Retinal pigment epithelial cell (primary cell): ENCODE data around the gene COMMD6.

Experiments used
- DNase-seq: peaks from one replicate; pipeline ENCODE4 v3.0.0-alpha.2; 2010; ENCODE audit warnings: low read depth
- H3K4me3 ChIP-seq: 2 replicates; pipeline ENCODE4 v1.5.1; 2011; ENCODE audit warnings: mild to moderate bottlenecking, low read length, control low read depth, moderate library complexity
- TF ChIP-seq, protein P1 (sequence below): conservative IDR thresholded peaks from 2 replicates; pipeline ENCODE4 v1.5.1; 2011; ENCODE audit warnings: low read depth, low read length, control low read depth, inconsistent platforms

COMMD6 gene

DNA sequence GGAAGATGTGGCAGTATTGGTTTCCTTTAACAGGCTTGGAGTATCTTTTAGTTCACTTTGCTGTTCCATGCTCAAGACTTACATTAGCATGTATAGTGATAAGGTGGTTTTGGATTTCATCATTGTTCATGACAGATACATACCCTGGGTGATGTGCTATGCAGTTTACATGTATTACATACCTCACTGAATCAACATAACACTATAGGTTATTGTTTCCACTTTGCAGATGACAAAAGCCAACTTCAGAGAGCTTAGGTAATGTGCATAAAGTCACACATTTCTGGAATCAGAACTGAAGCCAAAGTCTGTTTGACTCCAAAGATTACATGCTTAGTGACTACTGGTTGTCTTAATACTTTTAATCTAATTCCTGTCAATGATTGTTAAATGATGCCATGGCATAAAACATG lies 7.1 kb downstream of the COMMD6 start:
- DNase-seq: no peak
- H3K4me3 ChIP-seq: no peak overlapping the region
- TF ChIP-seq, protein P1, sequence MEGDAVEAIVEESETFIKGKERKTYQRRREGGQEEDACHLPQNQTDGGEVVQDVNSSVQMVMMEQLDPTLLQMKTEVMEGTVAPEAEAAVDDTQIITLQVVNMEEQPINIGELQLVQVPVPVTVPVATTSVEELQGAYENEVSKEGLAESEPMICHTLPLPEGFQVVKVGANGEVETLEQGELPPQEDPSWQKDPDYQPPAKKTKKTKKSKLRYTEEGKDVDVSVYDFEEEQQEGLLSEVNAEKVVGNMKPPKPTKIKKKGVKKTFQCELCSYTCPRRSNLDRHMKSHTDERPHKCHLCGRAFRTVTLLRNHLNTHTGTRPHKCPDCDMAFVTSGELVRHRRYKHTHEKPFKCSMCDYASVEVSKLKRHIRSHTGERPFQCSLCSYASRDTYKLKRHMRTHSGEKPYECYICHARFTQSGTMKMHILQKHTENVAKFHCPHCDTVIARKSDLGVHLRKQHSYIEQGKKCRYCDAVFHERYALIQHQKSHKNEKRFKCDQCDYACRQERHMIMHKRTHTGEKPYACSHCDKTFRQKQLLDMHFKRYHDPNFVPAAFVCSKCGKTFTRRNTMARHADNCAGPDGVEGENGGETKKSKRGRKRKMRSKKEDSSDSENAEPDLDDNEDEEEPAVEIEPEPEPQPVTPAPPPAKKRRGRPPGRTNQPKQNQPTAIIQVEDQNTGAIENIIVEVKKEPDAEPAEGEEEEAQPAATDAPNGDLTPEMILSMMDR: no peak

DNA sequence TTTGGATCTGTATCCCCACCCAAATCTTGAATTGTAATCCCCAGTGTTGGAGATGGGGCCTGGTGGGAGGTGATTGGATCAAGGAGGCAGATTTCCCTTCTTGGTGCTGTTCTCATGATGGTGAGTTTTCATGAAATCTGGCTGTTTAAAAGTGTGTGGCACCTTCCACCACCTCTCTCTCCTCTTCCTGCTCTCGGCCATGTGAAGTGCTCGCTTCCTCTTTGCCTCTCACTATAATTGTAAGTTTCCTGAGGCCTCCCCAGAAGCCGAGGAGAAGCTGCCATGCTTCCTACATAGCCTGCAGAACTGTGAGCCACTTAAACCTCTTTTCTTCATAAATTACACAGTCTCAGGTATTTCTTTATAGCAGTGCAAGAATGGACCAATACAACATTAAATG lies 15.7 kb downstream of the COMMD6 start:
- TF ChIP-seq, protein P1: no peak
- H3K4me3 ChIP-seq: no peak overlapping the region
- DNase-seq: no peak

DNA sequence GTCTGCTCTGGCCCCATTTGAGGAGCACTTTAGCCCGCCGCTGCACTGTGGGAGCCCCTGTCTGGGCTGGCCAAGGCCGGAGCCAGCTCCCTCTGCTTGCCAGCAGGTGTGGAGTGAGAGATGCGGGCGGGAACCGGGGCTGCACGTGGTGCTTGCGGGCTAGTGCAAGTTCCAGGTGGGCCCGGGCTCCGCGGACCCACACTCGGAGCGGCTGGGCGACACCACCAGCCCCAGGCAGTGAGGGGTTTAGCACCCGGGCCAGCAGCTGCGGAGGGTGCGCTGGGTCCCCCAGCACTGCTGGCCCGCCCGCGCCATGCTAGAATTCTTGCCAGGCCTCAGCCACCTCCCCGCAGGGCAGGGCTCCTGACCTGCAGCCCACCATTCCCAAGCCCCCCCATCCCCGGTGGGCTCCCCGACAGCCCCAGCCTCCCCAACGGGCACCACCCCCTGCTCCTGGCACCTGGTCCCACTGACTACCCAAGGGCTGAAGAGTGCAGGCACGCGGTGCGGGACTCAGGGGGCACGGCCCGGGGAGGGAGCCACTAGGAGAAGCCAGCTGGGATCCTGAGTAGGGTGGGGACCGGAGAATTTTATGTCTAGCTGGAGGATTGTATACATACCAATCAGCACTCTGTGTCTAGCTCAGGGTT lies 19.1 kb downstream of the COMMD6 start:
- TF ChIP-seq, protein P1: no peak
- DNase-seq: no peak
- no peak overlapping the region for H3K4me3 ChIP-seq

DNA sequence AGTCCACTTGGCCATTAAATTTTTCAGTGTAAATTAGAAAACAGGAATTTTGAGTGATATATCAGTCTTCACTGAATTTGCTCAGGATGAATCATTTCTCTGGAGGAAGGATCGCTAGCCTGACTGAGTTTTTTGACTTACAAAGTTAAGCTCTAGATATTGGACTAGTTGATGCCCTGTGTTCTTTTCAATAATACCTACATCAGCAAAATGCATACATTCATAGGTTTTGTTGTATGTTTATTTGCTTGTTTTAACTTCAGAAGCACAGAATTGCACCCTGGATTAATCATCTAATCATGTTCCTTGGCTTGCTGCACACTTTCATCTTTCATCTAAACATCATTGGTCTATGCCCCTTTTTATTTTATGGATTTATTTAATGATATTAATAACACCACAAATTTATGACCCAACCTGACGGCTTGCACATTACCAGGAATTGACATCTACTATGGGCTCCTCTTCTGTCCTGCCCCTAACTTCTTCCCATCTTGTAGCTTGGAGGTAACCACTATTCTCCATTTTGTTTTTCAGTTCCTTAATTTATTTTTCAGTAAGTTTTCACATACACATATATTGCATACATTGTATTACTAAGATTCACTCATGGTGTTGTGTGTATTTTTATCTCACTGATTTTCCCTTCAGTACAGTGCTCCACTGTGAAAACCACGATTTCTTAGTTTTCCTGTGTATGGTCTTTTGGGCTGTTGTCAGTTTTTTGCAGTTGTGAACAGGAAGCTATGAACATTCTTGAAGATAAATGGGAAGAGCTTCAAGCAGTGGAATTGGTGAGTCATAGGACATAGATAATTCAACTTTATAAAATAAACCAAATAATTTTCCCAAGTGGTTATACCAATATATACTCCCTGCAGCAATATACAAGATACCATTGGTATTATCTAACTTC lies 23.3 kb downstream of the COMMD6 start:
- no peak for DNase-seq
- TF ChIP-seq, protein P1: no peak
- H3K4me3 ChIP-seq: no peak overlapping the region

DNA sequence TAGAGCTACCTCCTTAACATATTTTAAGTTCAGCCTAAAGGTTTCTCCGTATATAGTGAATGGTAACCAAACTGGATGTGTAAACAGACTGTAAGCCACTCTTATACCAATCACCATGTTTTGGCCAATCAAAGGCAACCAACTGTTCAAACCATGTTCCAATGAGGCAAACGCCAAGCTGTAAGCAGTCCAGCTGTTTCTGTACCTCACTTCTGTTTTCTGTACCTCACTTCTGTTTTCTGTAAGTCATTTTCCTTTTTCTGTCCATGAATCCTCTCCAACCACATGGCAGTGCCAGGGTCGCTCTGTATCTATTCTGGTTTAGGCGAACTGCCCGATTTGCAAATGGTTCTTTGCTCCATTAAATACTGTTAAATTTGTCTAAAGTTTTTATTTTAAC lies 24.4 kb downstream of the COMMD6 start:
- H3K4me3 ChIP-seq: no peak overlapping the region
- TF ChIP-seq, protein P1: no peak
- DNase-seq: no peak

DNA sequence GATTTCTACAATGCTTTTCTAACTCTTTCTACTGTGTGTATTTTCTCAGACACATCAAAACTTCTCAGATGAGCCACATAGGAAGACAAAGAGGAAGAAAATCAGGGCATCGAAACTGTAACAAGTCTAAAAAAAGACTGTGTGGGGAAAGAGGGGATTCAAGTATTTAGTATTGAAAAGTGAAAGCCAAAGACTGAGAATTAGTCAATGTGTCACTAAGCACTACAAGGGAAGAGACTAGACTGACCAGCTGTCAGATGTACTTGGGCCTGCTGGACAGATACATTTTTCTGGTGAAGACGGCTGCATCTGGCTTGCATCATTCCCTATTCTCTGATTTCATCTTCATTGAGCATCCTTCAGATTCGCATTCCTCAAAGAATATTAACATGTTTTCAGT lies 25.4 kb downstream of the COMMD6 start:
- DNase-seq: no peak
- TF ChIP-seq, protein P1: no peak
- no peak overlapping the region for H3K4me3 ChIP-seq
